Myometrial cell (primary cell): Measurements from ENCODE around the gene RLBP1. TPM values are rescaled to one million over a fixed set of nuclear protein-coding genes. Genes with fewer than 3 reads are reported as not detected.

Source experiments
- total RNA-seq: library from RNA; depleted of rRNA; stranded (reverse); fragments of >200 nt; gene quantifications from 2 replicates; pipeline ENCODE4 v1.2.3, GENCODE V29; 2015

RLBP1 gene
- not detected in 2 replicates for total RNA-seq

GRCh38 chr15:89221543-89221942, at the start of gene RLBP1:
TSS of gene RLBP1 (minus strand) at chr15:89221579. CDS start at chr15:89218975, 2,604 bp downstream.

DNA sequence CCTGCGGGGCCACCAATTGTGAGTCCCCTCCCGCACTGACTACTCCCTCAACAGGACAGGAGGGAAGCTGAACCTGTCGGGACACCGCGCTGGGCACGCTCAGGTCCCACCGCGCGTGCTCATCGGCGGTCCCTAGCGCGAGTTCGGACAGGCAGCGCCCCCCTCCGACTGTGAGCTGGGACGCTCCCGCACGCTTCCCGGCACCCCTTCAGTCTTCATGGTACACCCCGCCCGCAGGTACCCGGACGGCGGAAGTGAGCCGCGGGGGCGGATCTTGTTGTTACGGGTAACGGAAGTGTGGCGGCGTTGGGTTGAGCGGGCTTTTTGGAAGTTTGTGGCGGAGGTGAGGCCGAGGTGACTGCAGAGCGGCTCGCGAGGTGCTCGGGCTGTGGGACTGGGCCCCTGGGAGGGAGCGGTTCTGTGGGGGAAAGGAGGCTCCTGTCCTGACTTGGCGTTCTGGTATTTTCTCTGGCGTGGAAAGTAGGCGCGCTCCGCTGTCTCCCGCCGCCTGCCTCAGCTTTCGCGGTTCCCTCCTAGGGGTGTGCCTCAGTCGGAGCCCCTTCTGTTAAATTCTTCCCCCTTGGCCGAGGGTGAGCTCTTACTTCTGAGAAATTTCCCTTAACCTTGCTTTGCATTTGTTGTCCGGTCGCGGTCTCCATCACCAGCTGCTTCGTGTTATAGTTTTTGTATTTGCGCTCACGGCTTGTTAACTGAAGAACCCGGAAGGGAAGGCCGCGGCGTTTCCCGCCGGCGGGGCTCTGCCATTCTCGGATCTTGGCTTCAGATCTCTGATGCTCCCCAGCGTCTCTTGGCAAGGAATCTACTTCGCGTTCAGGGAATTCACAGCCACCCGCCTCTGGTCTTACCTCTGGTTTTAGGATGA, 22.6 kb upstream of the RLBP1 start, which contains the start of gene FANCI:
TSS of gene FANCI (plus strand) at position 289 of the 883 bp plus-strand sequence. CDS start 3,669 bp downstream, outside the sequence.

Other genes with a start within 250 kb of the RLBP1 start
- gene ABHD2, start 133.1 kb downstream of the RLBP1 start, total RNA-seq, result 29.1 and 32.9 TPM in 2 replicates
- 19.9 and 39.7 TPM in 2 replicates for gene FANCI, start 22.4 kb upstream of the RLBP1 start, total RNA-seq
- gene POLG, start 113.2 kb upstream of the RLBP1 start, total RNA-seq, result 83.1 and 111 TPM in 2 replicates